OCI-LY7 (cell line): ENCODE data around the gene KATNAL1. TPM values are rescaled to one million over a fixed set of nuclear protein-coding genes. Genes with fewer than 3 reads are reported as not detected.

Experiments used
- BruUV-seq: library from RNA; stranded (reverse); fragments of 400-500 nt; replicated peaks from 2 replicates; lab custom pipeline; 2021; lab: Mats Ljungman, UMichigan
- CTCF ChIA-PET: fragments of 300-600 bp; sonication (Branson Sonifier 250); formaldehyde crosslinking; loops from one replicate; lab custom pipeline; 2022; ENCODE audit warnings: antibody characterized with exemption; ENCODE audit not compliant: unreplicated experiment; lab: Charles Lee
- POLR2A ChIA-PET: fragments of 300-600 bp; sonication (Branson Sonifier 250); formaldehyde crosslinking; loops from one replicate; lab custom pipeline; 2022; ENCODE audit warnings: antibody characterized with exemption; lab: Charles Lee
- DNase-seq: peaks from one replicate; pipeline ENCODE4 v3.0.0-alpha.2; 2015; ENCODE audit warnings: low spot score
- H2AFZ ChIP-seq: fragments of 200-600 bp; sonication (generic), shearing (Covaris generic); 2 replicates; pipeline ENCODE4 v1.6.1; 2014; ENCODE audit warnings: mild to moderate bottlenecking, antibody characterized with exemption, low read length, moderate library complexity
- H3K27ac ChIP-seq: fragments of 200-600 bp; sonication (generic); 2 replicates; pipeline ENCODE4 v1.5.1; 2014; ENCODE audit warnings: mixed run types, low read depth, mild to moderate bottlenecking, moderate library complexity, low read length, inconsistent platforms; ENCODE audit not compliant: poor library complexity, severe bottlenecking
- H3K36me3 ChIP-seq: fragments of 200-600 bp; sonication (generic); 2 replicates; pipeline ENCODE4 v1.6.1; 2014; ENCODE audit warnings: mild to moderate bottlenecking, antibody characterized with exemption, low read length, moderate library complexity, mixed read lengths; ENCODE audit not compliant: insufficient read depth
- H3K4me1 ChIP-seq: fragments of 200-600 bp; sonication (generic); 2 replicates; pipeline ENCODE4 v1.5.1; 2014; ENCODE audit warnings: mild to moderate bottlenecking, low read length; ENCODE audit not compliant: insufficient read depth, poor library complexity, severe bottlenecking
- H3K4me2 ChIP-seq: fragments of 200-600 bp; sonication (generic); 2 replicates; pipeline ENCODE4 v1.6.1; 2014; ENCODE audit warnings: mild to moderate bottlenecking, low read length
- H3K4me3 ChIP-seq: fragments of 200-600 bp; sonication (generic); 2 replicates; pipeline ENCODE4 v1.5.1; 2014; ENCODE audit warnings: mild to moderate bottlenecking, low read depth, low read length; ENCODE audit not compliant: poor library complexity, severe bottlenecking
- H3K79me2 ChIP-seq: fragments of 200-600 bp; sonication (generic); 2 replicates; pipeline ENCODE4 v1.6.1; 2016; ENCODE audit warnings: low read depth, mild to moderate bottlenecking, low read length, moderate library complexity, mixed read lengths; ENCODE audit not compliant: insufficient read depth
- H3K9me2 ChIP-seq: fragments of 200-600 bp; sonication (generic); 2 replicates; pipeline ENCODE4 v1.6.1; 2016; ENCODE audit warnings: mild to moderate bottlenecking, low read length, mixed read lengths; ENCODE audit not compliant: insufficient read depth
- H3K9me3 ChIP-seq: fragments of 200-600 bp; sonication (generic); 2 replicates; pipeline ENCODE4 v1.6.1; 2014; ENCODE audit warnings: mild to moderate bottlenecking, mixed run types, low read length, mixed read lengths
- H4K20me1 ChIP-seq: fragments of 200-600 bp; sonication (generic); 2 replicates; pipeline ENCODE4 v1.6.1; 2014; ENCODE audit warnings: mild to moderate bottlenecking, antibody characterized with exemption, low read length, moderate library complexity, mixed read lengths; ENCODE audit not compliant: insufficient read depth
- EZH2phosphoT487 ChIP-seq: fragments of 200-600 bp; sonication (generic); IDR thresholded peaks from 2 replicates; pipeline ENCODE4 v1.6.1; 2018; ENCODE audit warnings: low read depth, borderline replicate concordance, mild to moderate bottlenecking, mixed run types, antibody characterized with exemption, low read length, moderate library complexity, mixed read lengths
- intact Hi-C: fragments of 100-400 bp; cut with micrococcal nuclease; formaldehyde crosslinking; loops from one replicate; pipeline ENCODE4 v1.10.0; 2022; ENCODE audit not compliant: unreplicated experiment
- total RNA-seq, 2 experiments: library from RNA; depleted of rRNA in 1 of 2; stranded (reverse); fragments of >200 nt in 1 of 2; shearing (Covaris generic) in 1 of 2; gene quantifications; 2 replicates each; pipeline ENCODE4 v1.2.3, GENCODE V29; 2014 to 2022
- TF ChIP-seq, protein P1 (sequence below): fragments of 200-600 bp; sonication (generic); conservative IDR thresholded peaks from 2 replicates; pipeline ENCODE4 v1.5.1; 2014; ENCODE audit warnings: mild to moderate bottlenecking, antibody characterized with exemption, low read length, moderate library complexity, mixed read lengths

The KATNAL1 gene
- total RNA-seq, 2 experiments from 2014 or later, result 13.9 to 34.5 TPM

DNA sequence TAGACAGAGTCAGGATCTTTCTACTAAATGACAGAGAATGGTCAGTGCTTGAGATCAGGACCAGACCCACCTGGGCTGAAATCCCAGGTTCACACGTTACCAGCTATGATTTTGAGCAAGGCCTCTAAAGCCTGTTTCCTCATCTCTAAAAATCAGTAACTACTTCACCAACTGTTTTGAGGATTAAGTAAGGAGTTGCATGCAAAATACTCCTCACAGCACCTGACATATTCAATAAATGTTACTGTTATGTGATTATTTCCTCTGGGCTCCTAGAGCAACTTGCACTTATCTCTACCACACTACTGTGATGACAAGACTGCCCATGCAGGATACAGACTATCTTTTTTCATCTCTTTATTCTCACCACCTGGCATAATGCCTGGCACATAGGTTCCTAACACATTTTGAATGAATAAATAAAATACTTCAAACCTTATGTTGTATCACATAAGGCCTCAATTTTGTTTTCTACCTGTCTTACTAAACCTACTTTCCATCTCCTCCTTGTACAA lies 1.8 kb downstream of the KATNAL1 start:
- no peak for TF ChIP-seq EZH2phosphoT487
- TF ChIP-seq, protein P1, sequence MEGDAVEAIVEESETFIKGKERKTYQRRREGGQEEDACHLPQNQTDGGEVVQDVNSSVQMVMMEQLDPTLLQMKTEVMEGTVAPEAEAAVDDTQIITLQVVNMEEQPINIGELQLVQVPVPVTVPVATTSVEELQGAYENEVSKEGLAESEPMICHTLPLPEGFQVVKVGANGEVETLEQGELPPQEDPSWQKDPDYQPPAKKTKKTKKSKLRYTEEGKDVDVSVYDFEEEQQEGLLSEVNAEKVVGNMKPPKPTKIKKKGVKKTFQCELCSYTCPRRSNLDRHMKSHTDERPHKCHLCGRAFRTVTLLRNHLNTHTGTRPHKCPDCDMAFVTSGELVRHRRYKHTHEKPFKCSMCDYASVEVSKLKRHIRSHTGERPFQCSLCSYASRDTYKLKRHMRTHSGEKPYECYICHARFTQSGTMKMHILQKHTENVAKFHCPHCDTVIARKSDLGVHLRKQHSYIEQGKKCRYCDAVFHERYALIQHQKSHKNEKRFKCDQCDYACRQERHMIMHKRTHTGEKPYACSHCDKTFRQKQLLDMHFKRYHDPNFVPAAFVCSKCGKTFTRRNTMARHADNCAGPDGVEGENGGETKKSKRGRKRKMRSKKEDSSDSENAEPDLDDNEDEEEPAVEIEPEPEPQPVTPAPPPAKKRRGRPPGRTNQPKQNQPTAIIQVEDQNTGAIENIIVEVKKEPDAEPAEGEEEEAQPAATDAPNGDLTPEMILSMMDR, result no peak
- CTCF ChIA-PET, result no interaction called here
- Histone ChIP-seq H3K4me3 (peak overlapping the region; percentile 82), H4K20me1 (no peaks in the 10 kb centered on the region), H3K27ac (peak overlapping the region; percentile 70), H3K9me2 (no peaks in the 10 kb centered on the region), H3K4me2 (peak overlapping the region; percentile 98), H2AFZ (no peak overlapping the region), H3K9me3 (peaks cover 2% of the 10 kb centered on the region; the same call in 1 of the 2 replicates), H3K36me3 (peaks cover 18% of the 10 kb centered on the region), H3K4me1 (peaks cover 67% of the 10 kb centered on the region), H3K79me2 (peaks cover 78% of the 10 kb centered on the region)
- POLR2A ChIA-PET, result interaction anchor here (0.5 to 5.7 kb wide), 10 partner anchors 10 to 163 kb away, joined by 3 to 54 read pairs (median 4); no protein-coding TSS in a partner anchor
- DNase-seq, result peak; percentile 30
- intact Hi-C loops, result loop anchor here (2.0 to 10.0 kb wide), 4 partner anchors 49 to 711 kb away; partner anchors contain the start of genes HMGB1, SLC7A1 and UBE2L5
- no TSS peak for BruUV-seq

GRCh38 chr13:30303269-30303668 lies 4.1 kb downstream of the KATNAL1 start:
- CTCF ChIA-PET, result interaction anchor here (0.9 kb wide), 1 partner anchor 102 kb away, joined by 3 read pairs; no protein-coding TSS in a partner anchor
- DNase-seq, result no peak

More at GRCh38 chr13:30303269-30303668, 4.1 kb downstream of the KATNAL1 start:
- peak overlapping the region; percentile 82 for H3K4me3 ChIP-seq
- POLR2A ChIA-PET, result interaction anchor here (0.6 to 2.4 kb wide), 12 partner anchors 8 to 166 kb away, joined by 3 to 13 read pairs (median 4); partner anchors contain the start of gene UBE2L5
- H3K79me2 ChIP-seq, result peaks cover 91% of the 10 kb centered on the region
- no TSS peak for BruUV-seq
- no peaks in the 10 kb centered on the region for H4K20me1 ChIP-seq
- H3K9me3 ChIP-seq, result peaks cover 22% of the 10 kb centered on the region; the same call in 1 of the 2 replicates
- intact Hi-C loops, result loop anchor here (10.0 kb wide), 1 partner anchor 708 kb away; the partner anchor contains the start of gene SLC7A1
- no peak overlapping the region; the same call in 1 of the 2 replicates for H2AFZ ChIP-seq
- H3K36me3 ChIP-seq, result peaks cover 29% of the 10 kb centered on the region
- H3K4me2 ChIP-seq, result peak overlapping the region; percentile 98
- H3K27ac ChIP-seq, result peak overlapping the region; percentile 70
- peaks cover 61% of the 10 kb centered on the region for H3K4me1 ChIP-seq
- H3K9me2 ChIP-seq, result no peaks in the 10 kb centered on the region
- TF ChIP-seq EZH2phosphoT487, result no peak
- TF ChIP-seq, protein P1, result no peak
